ENCODE measurements around the gene RTTN. TPM values are rescaled to one million over a fixed set of nuclear protein-coding genes. Genes with fewer than 3 reads are reported as not detected.

Gene RTTN
- polyA plus RNA-seq, 3 donors: 0.22 to 2.7 (median 0.25) TPM

- Mint-ChIP-seq H3K27me3 (ENCODE audit: low read depth in 3 of 3) (no peaks in the 10 kb centered on the region), H3K9me3 (peaks cover 0 to 3% (median 0%) of the 10 kb centered on the region in 7 donors), H3K4me3 (no peak overlapping the region), H3K27ac (no peak overlapping the region), H3K36me3 (peaks cover 25 to 35% of the 10 kb centered on the region in 2 donors), H3K4me1 (peaks cover 2% of the 10 kb centered on the region)
- no peak for DNase-seq
- Histone ChIP-seq H3K27ac (ENCODE audit: low read depth in 1 of 2, low read length in 2 of 2) (no peak overlapping the region), H2AFZ (ENCODE audit: insufficient read depth, low read depth, low read length, poor library complexity, severe bottlenecking) (no peak overlapping the region), H3K9me3 (replicated peaks in 1 of 2; ENCODE audit: control insufficient read depth in 1 of 2, insufficient read depth in 1 of 2, low read length in 2 of 2) (no peaks in the 10 kb centered on the region), H3K9ac (ENCODE audit: insufficient read depth, low read length, poor library complexity, severe bottlenecking) (no peak overlapping the region), H3K79me2 (ENCODE audit: insufficient read depth, low read length) (no peaks in the 10 kb centered on the region), H3K36me3 (replicated peaks in 1 of 2; ENCODE audit: control insufficient read depth in 1 of 2, insufficient read depth in 2 of 2, low read length in 2 of 2) (peaks cover 8 to 11% of the 10 kb centered on the region in 2 donors), H3K4me1 (ENCODE audit: control insufficient read depth in 1 of 2, insufficient read depth in 2 of 2, low read length in 2 of 2) (no peaks in the 10 kb centered on the region), H4K20me1 (ENCODE audit: insufficient read depth, low read length) (no peaks in the 10 kb centered on the region), H3K4me3 (replicated peaks in 1 of 3; ENCODE audit: low read depth in 2 of 3, low read length in 3 of 3) (no peak overlapping the region), H3K27me3 (ENCODE audit: control insufficient read depth in 2 of 2, insufficient read depth in 2 of 2, low read length in 2 of 2) (no peaks in the 10 kb centered on the region), H3K4me2 (replicated peaks; ENCODE audit: extremely low read depth, low read length, poor library complexity, severe bottlenecking) (no peak overlapping the region)
- intact Hi-C loops (cut with micrococcal nuclease): no loop called here
- WGBS (ENCODE audit: insufficient coverage): no CpG with 5 or more reads among the region's 2 CpGs
- TF ChIP-seq, protein P1, sequence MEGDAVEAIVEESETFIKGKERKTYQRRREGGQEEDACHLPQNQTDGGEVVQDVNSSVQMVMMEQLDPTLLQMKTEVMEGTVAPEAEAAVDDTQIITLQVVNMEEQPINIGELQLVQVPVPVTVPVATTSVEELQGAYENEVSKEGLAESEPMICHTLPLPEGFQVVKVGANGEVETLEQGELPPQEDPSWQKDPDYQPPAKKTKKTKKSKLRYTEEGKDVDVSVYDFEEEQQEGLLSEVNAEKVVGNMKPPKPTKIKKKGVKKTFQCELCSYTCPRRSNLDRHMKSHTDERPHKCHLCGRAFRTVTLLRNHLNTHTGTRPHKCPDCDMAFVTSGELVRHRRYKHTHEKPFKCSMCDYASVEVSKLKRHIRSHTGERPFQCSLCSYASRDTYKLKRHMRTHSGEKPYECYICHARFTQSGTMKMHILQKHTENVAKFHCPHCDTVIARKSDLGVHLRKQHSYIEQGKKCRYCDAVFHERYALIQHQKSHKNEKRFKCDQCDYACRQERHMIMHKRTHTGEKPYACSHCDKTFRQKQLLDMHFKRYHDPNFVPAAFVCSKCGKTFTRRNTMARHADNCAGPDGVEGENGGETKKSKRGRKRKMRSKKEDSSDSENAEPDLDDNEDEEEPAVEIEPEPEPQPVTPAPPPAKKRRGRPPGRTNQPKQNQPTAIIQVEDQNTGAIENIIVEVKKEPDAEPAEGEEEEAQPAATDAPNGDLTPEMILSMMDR (IDR thresholded peaks at IDR 0.05): no peak
Observed at GRCh38 chr18:70175216-70175615, 30.3 kb downstream of the RTTN start.

GRCh38 chr18:70172225-70172624 is 33.3 kb downstream of the RTTN start:
- TF ChIP-seq, protein P1 (IDR thresholded peaks at IDR 0.05): no peak
- intact Hi-C loops (cut with micrococcal nuclease): no loop called here

More at GRCh38 chr18:70172225-70172624, 33.3 kb downstream of the RTTN start:
- Histone ChIP-seq H3K36me3 (replicated peaks in 1 of 2; ENCODE audit: control insufficient read depth in 1 of 2, insufficient read depth in 2 of 2, low read length in 2 of 2) (peaks cover 5 to 6% of the 10 kb centered on the region in 2 donors), H3K4me1 (ENCODE audit: control insufficient read depth in 1 of 2, insufficient read depth in 2 of 2, low read length in 2 of 2) (no peaks in the 10 kb centered on the region), H3K27ac (ENCODE audit: low read depth in 1 of 2, low read length in 2 of 2) (no peak overlapping the region), H3K4me3 (replicated peaks in 1 of 3; ENCODE audit: low read depth in 2 of 3, low read length in 3 of 3) (no peak overlapping the region), H2AFZ (ENCODE audit: insufficient read depth, low read depth, low read length, poor library complexity, severe bottlenecking) (no peak overlapping the region), H3K9ac (ENCODE audit: insufficient read depth, low read length, poor library complexity, severe bottlenecking) (no peak overlapping the region), H3K4me2 (replicated peaks; ENCODE audit: extremely low read depth, low read length, poor library complexity, severe bottlenecking) (no peak overlapping the region), H3K27me3 (ENCODE audit: control insufficient read depth in 2 of 2, insufficient read depth in 2 of 2, low read length in 2 of 2) (no peaks in the 10 kb centered on the region), H3K79me2 (ENCODE audit: insufficient read depth, low read length) (no peaks in the 10 kb centered on the region), H4K20me1 (ENCODE audit: insufficient read depth, low read length) (no peaks in the 10 kb centered on the region), H3K9me3 (replicated peaks in 1 of 2; ENCODE audit: control insufficient read depth in 1 of 2, insufficient read depth in 1 of 2, low read length in 2 of 2) (no peaks in the 10 kb centered on the region)
- H3K36me3 Mint-ChIP-seq: peaks cover 11 to 21% of the 10 kb centered on the region in 2 donors
- peaks cover 4% of the 10 kb centered on the region for H3K4me1 Mint-ChIP-seq
- H3K27me3 Mint-ChIP-seq (ENCODE audit: low read depth in 3 of 3): no peaks in the 10 kb centered on the region
- DNase-seq: no peak
- H3K27ac Mint-ChIP-seq: peak overlapping the region in 1 of 7 donors; percentile 1
- H3K9me3 Mint-ChIP-seq: no peaks in the 10 kb centered on the region
- H3K4me3 Mint-ChIP-seq: no peak overlapping the region

Measured in CD14-positive monocyte (primary cell).